Panc1 (cell line): ENCODE results near the gene ADGRD1. TPM values are rescaled to one million over a fixed set of nuclear protein-coding genes. Genes with fewer than 3 reads are reported as not detected.

Experiments used
- ATAC-seq: fragments of 200-7000 bp; cut with Tn5 transposase; 2 replicates; pipeline ENCODE4 v1.9.1; 2020; ENCODE audit warnings: mild to moderate bottlenecking, moderate library complexity
- BruUV-seq: library from RNA; stranded (reverse); fragments of 400-500 nt; replicated peaks from 2 replicates; lab custom pipeline; 2021; lab: Mats Ljungman, UMichigan
- CTCF ChIA-PET: fragments of 300-600 bp; sonication (Branson Sonifier 250); formaldehyde crosslinking; loops from one replicate; lab custom pipeline; 2022; ENCODE audit warnings: antibody characterized with exemption; lab: Charles Lee
- POLR2A ChIA-PET: fragments of 300-600 bp; sonication (Branson Sonifier 250); formaldehyde crosslinking; loops from one replicate; lab custom pipeline; 2022; ENCODE audit warnings: antibody characterized with exemption; lab: Charles Lee
- DNase-seq: peaks from one replicate; pipeline ENCODE4 v3.0.0-alpha.2; 2010; ENCODE audit warnings: low read depth, low spot score
- H3K27ac ChIP-seq: 2 replicates; pipeline ENCODE4 v1.5.1; 2011; ENCODE audit warnings: mild to moderate bottlenecking, low read length, inconsistent platforms
- H3K27me3 ChIP-seq: fragments of 200-500 bp; sonication (Bioruptor generic); 2 replicates; pipeline ENCODE4 v1.6.0; 2014; ENCODE audit warnings: low read length, inconsistent platforms; ENCODE audit not compliant: control insufficient read depth, insufficient read depth
- H3K36me3 ChIP-seq: fragments of 200-500 bp; sonication (Bioruptor generic); 2 replicates; pipeline ENCODE4 v1.5.1; 2014; ENCODE audit warnings: inconsistent platforms, mild to moderate bottlenecking, low read length, moderate library complexity; ENCODE audit not compliant: control insufficient read depth, insufficient read depth
- H3K4me1 ChIP-seq: 2 replicates; pipeline ENCODE4 v1.5.1; 2011; ENCODE audit warnings: inconsistent platforms, mild to moderate bottlenecking, low read length, moderate library complexity; ENCODE audit not compliant: control insufficient read depth, insufficient read depth
- H3K4me3 ChIP-seq, 2 experiments: 2 replicates each; pipeline ENCODE4 v1.5.1; 2011 to 2012; ENCODE audit warnings: low read depth in 2 of 2, low read length in 2 of 2, mild to moderate bottlenecking in 2 of 2, inconsistent platforms in 1 of 2, moderate library complexity in 1 of 2
- H3K9me3 ChIP-seq: fragments of 200-500 bp; sonication (Bioruptor generic); 2 replicates; pipeline ENCODE4 v1.5.1; 2014; ENCODE audit warnings: low read depth, mild to moderate bottlenecking, inconsistent platforms, low read length, moderate library complexity; ENCODE audit not compliant: control insufficient read depth, insufficient read depth
- POLR2AphosphoS5 ChIP-seq: IDR thresholded peaks from 2 replicates; pipeline ENCODE4 v1.6.1; 2012; ENCODE audit warnings: mild to moderate bottlenecking, low read depth, low read length, moderate library complexity
- SIN3A ChIP-seq: IDR thresholded peaks from 2 replicates; pipeline ENCODE4 v1.6.1; 2012; ENCODE audit warnings: low read depth, mild to moderate bottlenecking, low read length, moderate library complexity, borderline replicate concordance; ENCODE audit not compliant: insufficient read depth
- TCF7L2 ChIP-seq: IDR thresholded peaks from 2 replicates; pipeline ENCODE4 v1.6.1; 2011; ENCODE audit warnings: mild to moderate bottlenecking, low read depth, low read length, inconsistent platforms
- in situ Hi-C: cut with HindIII; loops from 2 replicates; pipeline ENCODE4 v1.10.0; 2016; ENCODE audit warnings: low sequenced_read_pairs, low pct_unique_long_range_greater_than_20kb
- intact Hi-C: fragments of 100-400 bp; cut with micrococcal nuclease; formaldehyde crosslinking; loops from one replicate; pipeline ENCODE4 v1.10.0; 2022; ENCODE audit not compliant: unreplicated experiment
- total RNA-seq: library from RNA; stranded (reverse); gene quantifications from one replicate; pipeline ENCODE4 v1.2.1, GENCODE V29; 2021; ENCODE audit not compliant: unreplicated experiment
- TF ChIP-seq, protein P1 (sequence below), 2 experiments: IDR thresholded peaks; 2 replicates each; pipeline ENCODE4 v1.6.1; 2011 to 2012; ENCODE audit warnings: low read depth in 2 of 2, control low read depth in 1 of 2, low read length in 1 of 2, mild to moderate bottlenecking in 1 of 2, moderate library complexity in 1 of 2; ENCODE audit not compliant: insufficient read depth in 1 of 2
- TF ChIP-seq, protein P2 (sequence below): fragments of 450-650 bp; IDR thresholded peaks from 2 replicates; pipeline ENCODE4 v1.5.1; 2017; ENCODE audit warnings: mild to moderate bottlenecking

ADGRD1 gene
- total RNA-seq, 1 experiment from 2014 or later = 0.21 TPM

DNA sequence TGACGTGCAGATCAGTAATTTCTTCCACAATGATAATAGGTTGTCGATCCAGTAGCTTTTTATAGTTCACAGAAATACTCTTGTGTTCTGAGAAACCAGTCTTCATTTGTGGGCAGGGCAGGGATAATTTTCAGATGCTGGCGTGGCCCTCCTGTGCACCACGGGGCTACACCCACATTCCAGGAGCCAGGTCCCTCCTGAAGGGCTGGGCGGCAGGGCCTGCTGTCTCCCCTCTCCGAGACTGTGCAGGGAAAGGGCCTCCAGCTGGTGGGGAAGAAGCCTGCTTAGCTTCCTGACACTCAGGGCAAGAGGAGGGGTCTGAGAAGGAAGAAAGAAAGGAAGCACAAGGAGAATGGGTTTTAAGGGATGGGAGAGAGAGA lies 94.9 kb downstream of the ADGRD1 start:
- TF ChIP-seq TCF7L2 (no peak), POLR2AphosphoS5 (no peak), SIN3A (no peak)
- TF ChIP-seq, protein P1, sequence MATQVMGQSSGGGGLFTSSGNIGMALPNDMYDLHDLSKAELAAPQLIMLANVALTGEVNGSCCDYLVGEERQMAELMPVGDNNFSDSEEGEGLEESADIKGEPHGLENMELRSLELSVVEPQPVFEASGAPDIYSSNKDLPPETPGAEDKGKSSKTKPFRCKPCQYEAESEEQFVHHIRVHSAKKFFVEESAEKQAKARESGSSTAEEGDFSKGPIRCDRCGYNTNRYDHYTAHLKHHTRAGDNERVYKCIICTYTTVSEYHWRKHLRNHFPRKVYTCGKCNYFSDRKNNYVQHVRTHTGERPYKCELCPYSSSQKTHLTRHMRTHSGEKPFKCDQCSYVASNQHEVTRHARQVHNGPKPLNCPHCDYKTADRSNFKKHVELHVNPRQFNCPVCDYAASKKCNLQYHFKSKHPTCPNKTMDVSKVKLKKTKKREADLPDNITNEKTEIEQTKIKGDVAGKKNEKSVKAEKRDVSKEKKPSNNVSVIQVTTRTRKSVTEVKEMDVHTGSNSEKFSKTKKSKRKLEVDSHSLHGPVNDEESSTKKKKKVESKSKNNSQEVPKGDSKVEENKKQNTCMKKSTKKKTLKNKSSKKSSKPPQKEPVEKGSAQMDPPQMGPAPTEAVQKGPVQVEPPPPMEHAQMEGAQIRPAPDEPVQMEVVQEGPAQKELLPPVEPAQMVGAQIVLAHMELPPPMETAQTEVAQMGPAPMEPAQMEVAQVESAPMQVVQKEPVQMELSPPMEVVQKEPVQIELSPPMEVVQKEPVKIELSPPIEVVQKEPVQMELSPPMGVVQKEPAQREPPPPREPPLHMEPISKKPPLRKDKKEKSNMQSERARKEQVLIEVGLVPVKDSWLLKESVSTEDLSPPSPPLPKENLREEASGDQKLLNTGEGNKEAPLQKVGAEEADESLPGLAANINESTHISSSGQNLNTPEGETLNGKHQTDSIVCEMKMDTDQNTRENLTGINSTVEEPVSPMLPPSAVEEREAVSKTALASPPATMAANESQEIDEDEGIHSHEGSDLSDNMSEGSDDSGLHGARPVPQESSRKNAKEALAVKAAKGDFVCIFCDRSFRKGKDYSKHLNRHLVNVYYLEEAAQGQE (IDR thresholded peaks at IDR 0.05; ENCODE audit: insufficient read depth in 1 of 2, low read depth in 2 of 2, low read length in 1 of 2) = no peak
- TF ChIP-seq, protein P2, sequence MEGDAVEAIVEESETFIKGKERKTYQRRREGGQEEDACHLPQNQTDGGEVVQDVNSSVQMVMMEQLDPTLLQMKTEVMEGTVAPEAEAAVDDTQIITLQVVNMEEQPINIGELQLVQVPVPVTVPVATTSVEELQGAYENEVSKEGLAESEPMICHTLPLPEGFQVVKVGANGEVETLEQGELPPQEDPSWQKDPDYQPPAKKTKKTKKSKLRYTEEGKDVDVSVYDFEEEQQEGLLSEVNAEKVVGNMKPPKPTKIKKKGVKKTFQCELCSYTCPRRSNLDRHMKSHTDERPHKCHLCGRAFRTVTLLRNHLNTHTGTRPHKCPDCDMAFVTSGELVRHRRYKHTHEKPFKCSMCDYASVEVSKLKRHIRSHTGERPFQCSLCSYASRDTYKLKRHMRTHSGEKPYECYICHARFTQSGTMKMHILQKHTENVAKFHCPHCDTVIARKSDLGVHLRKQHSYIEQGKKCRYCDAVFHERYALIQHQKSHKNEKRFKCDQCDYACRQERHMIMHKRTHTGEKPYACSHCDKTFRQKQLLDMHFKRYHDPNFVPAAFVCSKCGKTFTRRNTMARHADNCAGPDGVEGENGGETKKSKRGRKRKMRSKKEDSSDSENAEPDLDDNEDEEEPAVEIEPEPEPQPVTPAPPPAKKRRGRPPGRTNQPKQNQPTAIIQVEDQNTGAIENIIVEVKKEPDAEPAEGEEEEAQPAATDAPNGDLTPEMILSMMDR = no peak
- no peak for DNase-seq
- no peak overlapping the region for H3K4me3 ChIP-seq
- no peak for ATAC-seq
- intact Hi-C loops = no loop called here
- no peaks in the 10 kb centered on the region for H3K4me1 ChIP-seq
- POLR2A ChIA-PET = no interaction called here
- CTCF ChIA-PET = no interaction called here
- H3K36me3 ChIP-seq = no peaks in the 10 kb centered on the region
- in situ Hi-C loops = no loop called here
- no peak overlapping the region for H3K27ac ChIP-seq
- no peaks in the 10 kb centered on the region for H3K9me3 ChIP-seq
- H3K27me3 ChIP-seq = no peaks in the 10 kb centered on the region
- BruUV-seq = no TSS peak

DNA sequence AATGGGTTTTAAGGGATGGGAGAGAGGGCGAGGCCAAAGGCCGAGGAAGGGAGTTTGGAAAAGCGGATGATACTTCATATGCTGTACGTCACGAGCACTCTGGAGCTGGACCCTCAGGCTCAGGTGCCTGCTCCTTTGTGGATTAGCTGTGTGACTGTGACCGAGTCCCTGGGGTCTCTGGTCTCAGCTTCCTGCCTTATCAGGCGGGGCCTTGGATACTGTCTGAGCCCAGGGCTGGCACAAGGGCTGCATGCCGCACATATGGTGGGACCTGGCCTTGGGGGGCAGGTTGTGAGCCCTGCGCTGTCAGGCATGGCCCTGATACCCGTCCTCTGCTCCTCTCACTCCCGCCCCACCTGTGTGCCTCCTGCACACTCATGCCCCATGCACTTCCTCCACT lies 95.3 kb downstream of the ADGRD1 start:
- H3K9me3 ChIP-seq = no peaks in the 10 kb centered on the region
- TF ChIP-seq SIN3A (no peak), POLR2AphosphoS5 (no peak), TCF7L2 (no peak)
- TF ChIP-seq, protein P2 = no peak
- TF ChIP-seq, protein P1 (IDR thresholded peaks at IDR 0.05; ENCODE audit: insufficient read depth in 1 of 2, low read depth in 2 of 2, low read length in 1 of 2) = no peak
- H3K27me3 ChIP-seq = no peaks in the 10 kb centered on the region
- H3K4me3 ChIP-seq = no peak overlapping the region
- CTCF ChIA-PET = no interaction called here
- POLR2A ChIA-PET = no interaction called here
- no peaks in the 10 kb centered on the region for H3K4me1 ChIP-seq
- no peak overlapping the region for H3K27ac ChIP-seq
- in situ Hi-C loops (no loop called here), intact Hi-C loops (no loop called here)
- BruUV-seq = no TSS peak
- H3K36me3 ChIP-seq = no peaks in the 10 kb centered on the region
- DNase-seq (no peak), ATAC-seq (no peak)
